Skeletal muscle satellite cell (primary cell): ENCODE results near the gene ELOVL7.

ENCODE experiments used
- H3K27me3 ChIP-seq: 2 replicates; pipeline ENCODE4 v1.7.0; 2013; ENCODE audit warnings: low read length; ENCODE audit not compliant: control insufficient read depth, insufficient read depth
- H3K36me3 ChIP-seq: 2 replicates; pipeline ENCODE4 v1.7.0; 2013; ENCODE audit warnings: mild to moderate bottlenecking, control low read depth, low read length; ENCODE audit not compliant: insufficient read depth
- H3K4me1 ChIP-seq: 2 replicates; pipeline ENCODE4 v1.7.0; 2013; ENCODE audit warnings: low read length; ENCODE audit not compliant: control insufficient read depth, insufficient read depth
- H3K4me2 ChIP-seq: 2 replicates; pipeline ENCODE4 v1.7.0; 2013; ENCODE audit warnings: mild to moderate bottlenecking, low read length
- H3K4me3 ChIP-seq: 2 replicates; pipeline ENCODE4 v1.7.0; 2013; ENCODE audit warnings: low read length
- H3K9ac ChIP-seq: 2 replicates; pipeline ENCODE4 v1.7.0; 2013; ENCODE audit warnings: mild to moderate bottlenecking, low read depth, low read length, moderate library complexity
- H3K9me3 ChIP-seq: replicated peaks from 2 replicates; pipeline ENCODE4 v1.7.0; 2013; ENCODE audit warnings: mild to moderate bottlenecking, control low read depth, low read length

Gene ELOVL7

GRCh38 chr5:60856066-60856465 lies 12.0 kb upstream of the ELOVL7 start:
- H3K4me1 ChIP-seq, result no peaks in the 10 kb centered on the region
- no peaks in the 10 kb centered on the region for H3K36me3 ChIP-seq
- no peaks in the 10 kb centered on the region for H3K9me3 ChIP-seq
- H3K9ac ChIP-seq, result no peak overlapping the region
- H3K27me3 ChIP-seq, result peaks cover 9% of the 10 kb centered on the region
- no peak overlapping the region for H3K4me3 ChIP-seq
- H3K4me2 ChIP-seq, result no peak overlapping the region

DNA sequence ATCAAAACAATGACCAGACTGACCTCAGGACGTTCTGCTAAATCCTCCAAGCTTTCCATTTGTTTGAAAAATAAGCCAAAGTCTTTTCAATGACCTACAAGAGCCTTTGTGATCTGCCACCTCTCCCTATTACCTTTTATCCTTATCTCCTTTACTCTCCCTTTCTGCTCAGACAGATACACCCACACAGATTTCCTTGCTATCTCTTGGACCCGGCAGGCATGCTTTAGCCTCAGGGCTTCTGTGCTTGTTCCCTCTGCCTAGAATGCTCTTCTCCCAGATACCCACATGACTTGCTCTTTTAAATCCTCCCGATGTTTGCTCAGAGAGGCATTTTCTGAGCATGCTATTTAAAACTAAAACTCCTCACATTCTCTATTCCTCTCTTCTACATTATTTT lies 8.9 kb upstream of the ELOVL7 start:
- Histone ChIP-seq H3K36me3 (no peaks in the 10 kb centered on the region), H3K27me3 (peaks cover 9% of the 10 kb centered on the region), H3K9me3 (no peaks in the 10 kb centered on the region), H3K9ac (no peak overlapping the region), H3K4me3 (no peak overlapping the region), H3K4me2 (no peak overlapping the region), H3K4me1 (no peaks in the 10 kb centered on the region)

GRCh38 chr5:60852317-60852716 lies 8.2 kb upstream of the ELOVL7 start:
- Histone ChIP-seq H3K4me3 (no peak overlapping the region), H3K27me3 (peaks cover 9% of the 10 kb centered on the region), H3K36me3 (no peaks in the 10 kb centered on the region), H3K4me2 (no peak overlapping the region), H3K4me1 (no peaks in the 10 kb centered on the region), H3K9ac (no peak overlapping the region), H3K9me3 (no peaks in the 10 kb centered on the region)

DNA sequence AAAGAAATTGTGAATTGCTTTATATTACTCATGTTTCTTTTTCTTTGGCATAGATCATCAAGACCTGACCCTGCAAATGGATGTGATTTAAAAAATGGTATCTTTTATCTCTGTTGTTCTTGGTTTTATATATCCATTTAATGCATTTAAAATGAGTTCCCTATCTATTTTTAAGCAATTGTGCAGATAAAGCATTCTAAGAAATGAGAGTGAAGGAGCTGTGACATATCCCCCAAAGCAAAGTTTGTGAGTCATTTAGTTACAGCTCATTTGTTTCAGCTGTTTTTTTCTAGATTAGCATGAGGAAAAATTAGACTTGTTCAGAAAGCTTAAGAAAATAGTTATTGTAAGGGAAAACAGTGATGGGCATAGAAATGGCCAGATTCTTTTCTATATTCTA lies 7.6 kb upstream of the ELOVL7 start:
- Histone ChIP-seq H3K36me3 (no peaks in the 10 kb centered on the region), H3K27me3 (peaks cover 13% of the 10 kb centered on the region), H3K4me3 (no peak overlapping the region), H3K4me1 (no peaks in the 10 kb centered on the region), H3K9ac (no peak overlapping the region), H3K9me3 (no peaks in the 10 kb centered on the region), H3K4me2 (no peak overlapping the region)

GRCh38 chr5:60846298-60846697 lies 2.2 kb upstream of the ELOVL7 start:
- no peak overlapping the region for H3K9ac ChIP-seq
- H3K36me3 ChIP-seq, result no peaks in the 10 kb centered on the region
- H3K4me3 ChIP-seq, result no peak overlapping the region
- peaks cover 44% of the 10 kb centered on the region for H3K27me3 ChIP-seq
- H3K4me2 ChIP-seq, result no peak overlapping the region
- H3K9me3 ChIP-seq, result no peaks in the 10 kb centered on the region
- H3K4me1 ChIP-seq, result peaks cover 10% of the 10 kb centered on the region

DNA sequence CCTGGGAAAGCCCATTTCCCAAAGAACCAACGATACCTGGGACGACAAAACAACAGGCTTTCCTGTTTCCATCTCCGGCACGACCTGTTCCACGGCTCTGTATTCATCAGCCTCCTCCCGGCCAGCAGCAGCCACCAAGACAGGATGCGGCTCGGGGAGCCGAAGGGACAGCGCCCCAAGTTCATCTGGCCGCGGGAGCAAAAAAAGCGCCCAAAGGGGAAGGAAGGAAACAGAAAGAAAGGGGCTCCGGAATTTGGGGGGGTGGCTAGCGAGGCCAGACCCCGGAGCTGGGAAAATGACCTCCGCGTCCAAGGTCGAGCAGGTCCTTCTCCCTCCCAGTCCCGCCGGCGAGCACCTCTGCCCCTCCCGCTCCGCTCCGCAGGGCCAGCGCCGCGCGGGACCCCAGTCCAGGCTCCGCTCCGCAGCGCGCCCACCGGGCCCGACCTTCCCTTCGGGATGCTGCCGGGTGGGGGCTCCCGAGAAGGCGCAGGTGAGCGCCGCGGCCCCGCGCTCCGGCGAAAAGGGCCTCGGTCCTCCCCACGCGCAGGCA lies 608 bp downstream of the ELOVL7 start:
- Histone ChIP-seq H3K4me3 (peak overlapping the region; percentile 81), H3K36me3 (no peaks in the 10 kb centered on the region), H3K9ac (peak overlapping the region; percentile 34)

GRCh38 chr5:60842871-60843385 lies 1.1 kb downstream of the ELOVL7 start:
- Histone ChIP-seq H3K9ac (no peak overlapping the region), H3K4me1 (peaks cover 10% of the 10 kb centered on the region), H3K4me2 (peak overlapping the region; percentile 97), H3K27me3 (peaks cover 69% of the 10 kb centered on the region), H3K9me3 (no peaks in the 10 kb centered on the region), H3K4me3 (peak overlapping the region; percentile 81), H3K36me3 (no peaks in the 10 kb centered on the region)

More for the DNA sequence above, 608 bp downstream of the ELOVL7 start:
- H3K9me3 ChIP-seq, result no peaks in the 10 kb centered on the region
- peaks cover 64% of the 10 kb centered on the region for H3K27me3 ChIP-seq
- H3K4me1 ChIP-seq, result peaks cover 10% of the 10 kb centered on the region
- peak overlapping the region; percentile 97 for H3K4me2 ChIP-seq

- H3K4me2 ChIP-seq, result no peak overlapping the region
- peaks cover 76% of the 10 kb centered on the region for H3K27me3 ChIP-seq
- H3K4me1 ChIP-seq, result peaks cover 10% of the 10 kb centered on the region
- no peaks in the 10 kb centered on the region for H3K9me3 ChIP-seq
- no peaks in the 10 kb centered on the region for H3K36me3 ChIP-seq
- H3K4me3 ChIP-seq, result no peak overlapping the region
- H3K9ac ChIP-seq, result no peak overlapping the region
Observed at GRCh38 chr5:60841361-60841760, 2.7 kb downstream of the ELOVL7 start.

DNA sequence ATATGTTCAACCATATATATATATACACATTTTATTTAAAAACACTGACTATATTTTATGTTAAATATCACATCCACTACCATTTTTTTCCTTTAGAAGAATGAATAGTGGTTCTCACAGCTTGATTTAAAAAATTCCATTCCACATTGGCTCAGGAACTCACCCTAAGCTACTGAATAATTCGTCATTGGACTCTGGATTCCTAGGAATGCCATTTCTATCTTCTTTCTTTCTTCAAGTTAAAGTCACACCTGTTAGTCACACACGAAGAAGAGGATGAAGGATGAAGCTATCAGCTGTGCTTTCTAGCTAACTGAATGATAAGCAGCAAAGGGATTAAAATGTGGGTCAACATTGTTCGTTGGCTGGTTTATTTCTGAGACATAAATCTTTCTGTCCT lies 7.9 kb downstream of the ELOVL7 start:
- no peaks in the 10 kb centered on the region for H3K9me3 ChIP-seq
- no peaks in the 10 kb centered on the region for H3K36me3 ChIP-seq
- no peak overlapping the region for H3K4me2 ChIP-seq

DNA sequence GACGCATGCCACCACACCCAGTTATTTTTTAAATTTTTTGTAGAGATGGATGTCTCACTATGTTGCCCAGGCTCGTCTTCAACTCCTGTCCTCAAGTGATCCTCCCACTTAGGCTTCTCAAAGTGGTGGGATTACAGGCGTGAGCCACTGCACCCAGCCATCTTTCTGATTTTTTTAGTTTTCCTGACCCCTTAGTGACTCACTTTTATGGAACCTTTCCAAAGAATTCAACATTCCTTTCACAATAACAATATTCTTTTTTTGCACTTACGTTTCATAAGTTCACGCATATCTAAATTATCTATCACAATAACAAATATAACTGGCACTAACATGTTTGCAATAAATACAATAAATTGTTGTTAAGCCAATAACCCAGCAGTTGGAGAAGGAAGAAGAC lies 8.5 kb downstream of the ELOVL7 start:
- H3K27me3 ChIP-seq, result peaks cover 34% of the 10 kb centered on the region
- no peak overlapping the region for H3K9ac ChIP-seq
- no peaks in the 10 kb centered on the region for H3K4me1 ChIP-seq
- no peaks in the 10 kb centered on the region for H3K36me3 ChIP-seq
- H3K4me3 ChIP-seq, result no peak overlapping the region
- H3K9me3 ChIP-seq, result no peaks in the 10 kb centered on the region
- no peak overlapping the region for H3K4me2 ChIP-seq

More for the DNA sequence above, 7.9 kb downstream of the ELOVL7 start:
- Histone ChIP-seq H3K9ac (no peak overlapping the region), H3K4me3 (no peak overlapping the region), H3K4me1 (no peaks in the 10 kb centered on the region), H3K27me3 (peaks cover 38% of the 10 kb centered on the region)

GRCh38 chr5:60833520-60833919 lies 10.5 kb downstream of the ELOVL7 start:
- Histone ChIP-seq H3K9ac (no peak overlapping the region), H3K4me3 (no peak overlapping the region), H3K9me3 (no peaks in the 10 kb centered on the region), H3K36me3 (no peaks in the 10 kb centered on the region), H3K4me2 (no peak overlapping the region), H3K27me3 (peaks cover 24% of the 10 kb centered on the region), H3K4me1 (no peaks in the 10 kb centered on the region)

DNA sequence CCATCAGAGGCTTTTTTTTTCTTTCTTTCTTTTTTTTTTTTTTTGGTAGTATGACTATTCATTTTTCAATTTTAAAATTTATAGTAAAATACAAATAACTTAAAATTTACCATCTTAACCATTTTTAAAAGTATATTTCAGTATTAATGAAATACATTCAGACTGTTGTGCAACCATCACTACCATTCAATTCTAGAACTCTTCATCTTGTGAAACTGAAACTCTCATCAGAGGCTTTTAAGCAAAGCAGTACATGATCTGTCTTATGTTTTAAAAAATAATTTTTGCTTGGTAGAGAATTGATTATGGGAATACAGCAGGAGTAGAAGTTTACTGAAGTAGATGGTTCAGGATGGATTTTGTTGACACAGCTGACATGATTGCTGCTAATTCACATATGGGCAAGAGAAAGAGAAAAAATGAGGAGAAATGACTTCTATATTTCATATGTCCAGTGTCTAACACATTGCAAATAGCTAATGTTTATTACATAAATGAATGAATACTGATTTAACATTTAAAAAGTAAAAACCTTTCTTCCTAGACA lies 13.4 kb downstream of the ELOVL7 start:
- no peaks in the 10 kb centered on the region for H3K4me1 ChIP-seq
- H3K9ac ChIP-seq, result no peak overlapping the region
- no peaks in the 10 kb centered on the region for H3K36me3 ChIP-seq
- H3K4me3 ChIP-seq, result no peak overlapping the region
- no peaks in the 10 kb centered on the region for H3K9me3 ChIP-seq
- H3K4me2 ChIP-seq, result no peak overlapping the region
- peaks cover 18% of the 10 kb centered on the region for H3K27me3 ChIP-seq
